Tibial artery (tissue), 4 donors: Measurements from ENCODE around the gene KCTD16.

Experiments used
- DNase-seq, 2 donors: peaks; one replicate each; pipeline ENCODE4 v3.0.0-alpha.2; 2019
- H3K27ac ChIP-seq, 2 donors: fragments of 200-600 bp; sonication (generic) in 1 of 2; 1 replicate in 1 of 2; 2 replicates in 1 of 2; pipeline ENCODE4 v1.5.1; 2018 to 2019; ENCODE audit warnings: mild to moderate bottlenecking in 1 of 2
- H3K27me3 ChIP-seq, 2 donors: fragments of 200-600 bp; sonication (generic) in 1 of 2; one replicate each; pipeline versions ENCODE4 v1.5.1 to v1.6.0; 2016 to 2019
- H3K36me3 ChIP-seq, 3 donors: fragments of 200-600 bp; sonication (generic) in 2 of 3; one replicate each; pipeline ENCODE4 v1.5.1; 2016 to 2019; ENCODE audit warnings: mild to moderate bottlenecking in 2 of 3
- H3K4me1 ChIP-seq, 4 donors: fragments of 200-600 bp; sonication (generic) in 2 of 4; 1 replicate in 3 of 4; 2 replicates in 1 of 4; pipeline ENCODE4 v1.5.1; 2016 to 2019
- H3K4me3 ChIP-seq, 2 donors: fragments of 200-600 bp; sonication (generic) in 1 of 2; 1 replicate in 1 of 2; 2 replicates in 1 of 2; pipeline ENCODE4 v1.5.1; 2018 to 2019; ENCODE audit warnings: mild to moderate bottlenecking in 2 of 2
- H3K9me3 ChIP-seq, 3 donors: fragments of 200-600 bp; sonication (generic) in 1 of 3; one replicate each; pipeline ENCODE4 v1.5.1; 2016 to 2019
- CTCF ChIP-seq, 2 experiments: fragments of 200-600 bp in 1 of 2; fragments of 450-650 bp in 1 of 2; IDR thresholded peaks; one replicate each; pipeline ENCODE4 v1.5.1; 2017 to 2019; ENCODE audit warnings: antibody characterized with exemption in 2 of 2, mild to moderate bottlenecking in 1 of 2, moderate library complexity in 1 of 2
- intact Hi-C: fragments of 100-400 bp; cut with DNase I; formaldehyde crosslinking; loops from one replicate; pipeline ENCODE4 v1.15.0; 2023; ENCODE audit warnings: low total_unique reads

Gene KCTD16

GRCh38 chr5:144191998-144192397 lies 21.3 kb downstream of the KCTD16 start:
- Histone ChIP-seq H3K4me3 (no peak overlapping the region), H3K36me3 (no peaks in the 10 kb centered on the region), H3K27me3 (peaks cover 0 to 10% of the 10 kb centered on the region in 2 donors), H3K4me1 (peaks cover 0 to 7% (median 4%) of the 10 kb centered on the region in 4 donors), H3K9me3 (no peaks in the 10 kb centered on the region), H3K27ac (no peak overlapping the region)
- TF ChIP-seq CTCF (IDR thresholded peaks at IDR 0.05), result no peak
- intact Hi-C loops, result no loop called here
- DNase-seq, result no peak

- H3K36me3 ChIP-seq, result no peaks in the 10 kb centered on the region
- no peak overlapping the region for H3K27ac ChIP-seq
Measured at GRCh38 chr5:144192661-144193060, 22.0 kb downstream of the KCTD16 start.

GRCh38 chr5:144194144-144194543 lies 23.5 kb downstream of the KCTD16 start:
- no peaks in the 10 kb centered on the region for H3K9me3 ChIP-seq
- intact Hi-C loops, result no loop called here

More at GRCh38 chr5:144192661-144193060, 22.0 kb downstream of the KCTD16 start:
- no peak overlapping the region for H3K4me3 ChIP-seq
- DNase-seq, result no peak
- H3K4me1 ChIP-seq, result peaks cover 0 to 4% (median 3%) of the 10 kb centered on the region in 4 donors
- intact Hi-C loops, result no loop called here
- peaks cover 0 to 10% of the 10 kb centered on the region in 2 donors for H3K27me3 ChIP-seq
- H3K9me3 ChIP-seq, result no peaks in the 10 kb centered on the region
- no peak for TF ChIP-seq CTCF (IDR thresholded peaks at IDR 0.05)

GRCh38 chr5:144195448-144195847 lies 24.8 kb downstream of the KCTD16 start:
- H3K9me3 ChIP-seq, result no peaks in the 10 kb centered on the region
- H3K4me3 ChIP-seq, result no peak overlapping the region
- H3K4me1 ChIP-seq, result no peaks in the 10 kb centered on the region
- peaks cover 0 to 10% of the 10 kb centered on the region in 2 donors for H3K27me3 ChIP-seq
- no peak for TF ChIP-seq CTCF (IDR thresholded peaks at IDR 0.05)
- no peaks in the 10 kb centered on the region for H3K36me3 ChIP-seq
- no peak for DNase-seq
- intact Hi-C loops, result no loop called here
- H3K27ac ChIP-seq, result no peak overlapping the region

More at GRCh38 chr5:144194144-144194543, 23.5 kb downstream of the KCTD16 start:
- DNase-seq, result no peak
- TF ChIP-seq CTCF (IDR thresholded peaks at IDR 0.05), result no peak
- Histone ChIP-seq H3K27ac (no peak overlapping the region), H3K36me3 (no peaks in the 10 kb centered on the region), H3K4me1 (no peaks in the 10 kb centered on the region), H3K27me3 (peaks cover 0 to 10% of the 10 kb centered on the region in 2 donors), H3K4me3 (no peak overlapping the region)

GRCh38 chr5:144196612-144197011 lies 25.9 kb downstream of the KCTD16 start:
- intact Hi-C loops, result no loop called here
- no peak overlapping the region for H3K4me3 ChIP-seq
- H3K27me3 ChIP-seq, result peaks cover 0 to 10% of the 10 kb centered on the region in 2 donors
- no peaks in the 10 kb centered on the region for H3K9me3 ChIP-seq
- H3K36me3 ChIP-seq, result no peaks in the 10 kb centered on the region
- H3K27ac ChIP-seq, result no peak overlapping the region
- no peaks in the 10 kb centered on the region for H3K4me1 ChIP-seq
- TF ChIP-seq CTCF (IDR thresholded peaks at IDR 0.05), result no peak
- DNase-seq, result no peak

- Histone ChIP-seq H3K4me1 (no peaks in the 10 kb centered on the region), H3K27ac (no peak overlapping the region), H3K36me3 (no peaks in the 10 kb centered on the region), H3K4me3 (no peak overlapping the region), H3K27me3 (peaks cover 0 to 7% of the 10 kb centered on the region in 2 donors), H3K9me3 (no peaks in the 10 kb centered on the region)
- no peak for DNase-seq
- TF ChIP-seq CTCF (IDR thresholded peaks at IDR 0.05), result no peak
- intact Hi-C loops, result no loop called here
Measured at GRCh38 chr5:144198386-144198785, 27.7 kb downstream of the KCTD16 start.
